Stimulated activated CD4-positive, alpha-beta T cell treated with anti-CD3 and anti-CD28 coated beads, Interleukin-15, amount 100 ng/mL, for 48 hours (primary cell): Measurements from ENCODE around the gene ARHGAP4.
A peak's percentile ranks its signal among the peaks of the same experiment; 100 is the strongest.

Source experiments
- DNase-seq, 2 donors: peaks; one replicate each; pipeline ENCODE4 v3.0.0-alpha.2; 2020; ENCODE audit warnings: low read depth in 2 of 2

ARHGAP4 gene

DNA sequence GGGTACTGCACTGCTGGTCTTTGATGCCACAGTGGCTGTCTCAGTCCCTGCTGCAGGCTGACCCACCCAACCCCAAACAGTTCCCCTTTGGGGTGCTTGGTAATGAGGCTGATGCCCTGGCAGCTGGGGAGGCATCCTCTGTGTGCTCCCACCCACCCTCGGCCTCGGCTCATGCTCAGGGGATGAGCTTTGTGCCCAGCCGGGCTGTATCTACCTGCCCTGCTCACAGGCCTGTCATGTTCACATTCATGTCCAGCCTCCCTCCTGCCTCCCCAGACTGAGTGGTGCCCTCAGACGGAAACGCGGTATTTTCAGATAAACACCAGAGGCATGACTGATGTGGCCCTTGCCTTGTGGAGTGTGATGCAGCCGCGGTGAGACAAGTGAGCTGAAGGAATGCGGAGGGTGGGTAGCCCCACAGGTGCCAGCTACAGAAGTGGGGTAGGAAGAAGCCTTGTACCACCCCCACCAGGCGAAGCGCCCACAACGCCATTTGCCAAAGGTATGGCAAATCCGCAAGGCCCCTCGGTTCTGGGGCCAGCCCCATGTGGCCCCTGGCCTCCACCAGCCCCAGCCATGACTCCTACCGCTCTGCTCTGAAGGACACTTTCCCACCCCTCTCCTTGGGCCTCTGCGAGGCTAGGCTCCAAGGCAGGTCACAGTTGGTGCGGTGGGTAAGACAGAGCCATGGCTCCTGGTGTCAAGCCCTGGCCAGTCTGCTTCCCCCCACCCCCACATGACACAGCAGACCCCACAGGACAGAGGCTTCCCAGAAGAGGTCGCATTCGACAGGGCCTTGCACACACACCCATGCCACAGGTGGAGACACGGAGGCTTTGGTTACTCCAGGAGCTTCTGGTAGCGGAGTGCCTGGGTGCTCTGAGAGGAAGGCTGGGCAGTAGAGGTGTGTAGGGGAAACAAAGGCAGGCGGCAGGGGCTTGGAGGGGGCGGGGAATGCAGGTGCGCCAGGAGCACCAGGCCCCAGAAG lies 20.2 kb upstream of the ARHGAP4 start:
- DNase-seq, result no peak

DNA sequence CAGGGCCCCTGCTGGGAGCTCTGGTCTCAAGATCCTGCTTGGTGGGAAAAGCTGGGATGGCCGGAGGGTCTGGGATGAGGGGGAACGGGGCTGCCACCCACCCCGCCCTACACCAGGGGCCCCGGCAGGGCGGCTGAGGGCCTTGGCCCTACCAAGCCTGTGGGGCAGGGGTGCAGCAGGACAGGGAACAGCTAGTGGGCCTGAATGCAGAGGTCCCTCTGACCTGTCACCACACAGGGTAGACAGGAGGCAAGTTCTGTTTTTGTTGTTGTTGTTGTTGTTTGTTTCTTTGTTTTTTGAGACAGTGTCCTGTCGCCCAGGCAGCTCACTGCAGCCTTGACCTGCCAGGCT lies 18.7 kb upstream of the ARHGAP4 start:
- no peak for DNase-seq

DNA sequence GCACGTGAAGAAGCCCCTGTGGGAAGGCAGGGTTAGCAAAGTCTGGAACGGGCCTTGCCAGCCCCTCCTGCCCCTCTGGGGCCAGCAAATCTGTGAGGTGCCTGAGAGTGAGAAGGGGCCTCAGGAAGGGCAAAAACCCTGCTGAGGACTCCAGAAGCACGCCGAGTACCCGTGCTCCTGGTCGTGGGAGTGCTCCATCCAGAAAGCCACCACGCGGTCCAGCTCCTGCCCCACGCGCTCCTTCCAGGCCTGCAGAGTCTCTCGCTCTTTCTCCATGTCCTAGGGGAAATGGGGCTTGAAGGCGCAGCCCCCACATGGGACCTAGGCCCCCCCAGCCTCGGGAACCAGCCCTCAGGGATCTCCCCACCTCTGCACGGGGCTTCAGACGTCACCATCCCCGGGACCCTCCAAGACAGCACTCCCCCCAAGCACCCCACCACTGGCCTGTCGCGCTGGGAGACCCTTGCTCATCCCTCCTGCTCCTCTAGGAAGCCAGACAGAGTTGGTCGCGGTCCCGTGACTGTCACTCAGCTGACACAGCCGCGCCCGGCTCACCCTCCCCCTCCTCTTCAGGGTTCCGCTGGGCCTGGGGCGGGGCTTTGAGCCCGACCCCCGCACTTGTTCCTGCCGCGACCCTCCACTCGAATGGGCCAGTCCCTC lies 18.2 kb upstream of the ARHGAP4 start, which contains the start of gene RENBP:
Gene RENBP (minus strand): TSS at position 504 of the 660 bp plus-strand sequence. CDS start 33 bp downstream, at position 471.
- DNase-seq, result no peak

DNA sequence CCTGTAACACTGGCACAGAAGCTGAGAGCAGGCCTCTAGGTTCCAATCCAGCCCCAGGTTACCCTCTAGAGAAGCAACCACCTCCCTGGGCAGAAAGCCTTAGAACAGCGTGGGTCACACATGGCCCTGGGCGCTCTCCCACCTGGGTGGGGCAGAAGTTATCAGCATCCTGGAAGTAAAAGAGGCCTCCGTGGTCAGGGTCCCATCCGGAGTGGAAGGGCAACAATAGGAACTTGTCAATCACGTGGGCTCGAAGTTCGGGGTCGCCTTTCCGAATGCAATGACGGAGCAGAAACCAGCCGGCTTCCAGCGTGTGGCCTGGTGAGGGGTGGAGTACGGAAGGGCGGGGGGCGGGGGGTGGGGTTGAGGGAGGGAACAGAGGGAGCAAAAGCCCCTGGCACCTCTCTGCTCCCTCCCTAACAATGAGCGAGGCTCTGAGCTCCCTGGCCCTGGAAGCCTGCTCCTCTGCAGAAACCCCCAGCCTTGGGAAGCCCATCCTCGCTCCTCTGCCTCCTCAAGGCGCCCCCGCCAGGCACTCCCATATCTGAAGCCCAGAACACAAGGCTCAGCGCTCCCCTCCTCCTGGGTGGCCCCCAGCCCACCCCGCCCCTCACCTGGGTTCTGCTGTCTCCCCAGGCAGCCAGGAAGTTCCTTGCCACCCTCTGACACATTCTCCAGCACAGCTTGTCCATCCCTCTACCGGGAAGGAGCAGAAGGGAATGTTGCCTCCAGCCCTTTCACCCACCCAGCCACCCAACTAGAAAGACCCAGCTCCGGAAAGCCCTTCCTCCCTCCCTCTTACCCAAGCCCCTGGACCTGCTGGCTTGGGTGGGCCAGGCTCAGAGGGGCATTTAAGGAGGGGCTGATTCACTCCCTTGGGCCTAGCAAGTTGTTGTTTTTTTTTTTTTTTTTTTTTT lies 15.5 kb upstream of the ARHGAP4 start:
- DNase-seq, result no peak

DNA sequence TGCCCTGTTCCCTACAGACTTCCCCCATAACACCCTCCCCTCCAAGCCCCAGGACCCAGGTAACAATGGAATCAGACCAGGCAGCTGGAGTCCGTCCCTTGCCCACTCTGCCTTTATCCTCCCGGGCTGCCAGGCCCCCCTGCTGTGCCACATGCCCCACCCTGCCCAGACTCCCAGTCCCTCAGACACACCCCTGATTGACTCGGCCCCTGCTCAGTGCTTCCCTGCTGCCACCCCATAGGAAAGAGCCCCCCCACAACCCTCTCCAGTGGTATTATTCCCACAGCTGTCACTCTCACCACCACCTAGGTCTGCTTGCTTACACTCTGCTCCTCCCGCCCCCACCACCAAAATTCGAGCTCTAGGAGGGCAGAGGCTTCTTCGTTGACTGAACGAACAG lies 13.5 kb upstream of the ARHGAP4 start:
- no peak for DNase-seq

DNA sequence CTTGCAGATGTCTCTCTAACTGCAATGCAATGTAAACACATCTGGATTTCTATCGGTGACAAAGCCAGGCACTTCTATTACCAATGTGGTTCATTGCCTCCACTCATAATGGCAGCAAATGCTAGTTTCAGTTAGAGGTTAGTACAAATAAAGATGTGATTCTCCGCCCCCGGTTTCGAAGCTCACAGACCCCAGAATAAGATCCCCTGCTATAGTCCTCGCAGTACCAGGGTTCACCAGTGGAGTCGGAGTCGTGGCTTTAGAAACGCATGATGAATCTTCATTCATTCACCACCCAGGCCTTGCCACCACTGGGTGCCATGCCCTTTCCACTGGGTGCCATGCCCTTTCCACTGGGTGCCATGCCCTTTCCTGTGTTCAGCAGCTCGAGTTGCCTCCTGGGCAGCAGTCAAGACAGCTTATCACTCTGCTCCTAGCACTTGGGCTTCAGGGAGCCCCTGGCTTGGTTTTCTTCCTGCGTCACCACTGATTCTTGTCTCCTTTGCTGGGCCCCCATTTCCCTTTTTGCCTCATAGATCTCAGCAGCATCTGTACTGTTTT lies 12.2 kb upstream of the ARHGAP4 start:
- no peak for DNase-seq

DNA sequence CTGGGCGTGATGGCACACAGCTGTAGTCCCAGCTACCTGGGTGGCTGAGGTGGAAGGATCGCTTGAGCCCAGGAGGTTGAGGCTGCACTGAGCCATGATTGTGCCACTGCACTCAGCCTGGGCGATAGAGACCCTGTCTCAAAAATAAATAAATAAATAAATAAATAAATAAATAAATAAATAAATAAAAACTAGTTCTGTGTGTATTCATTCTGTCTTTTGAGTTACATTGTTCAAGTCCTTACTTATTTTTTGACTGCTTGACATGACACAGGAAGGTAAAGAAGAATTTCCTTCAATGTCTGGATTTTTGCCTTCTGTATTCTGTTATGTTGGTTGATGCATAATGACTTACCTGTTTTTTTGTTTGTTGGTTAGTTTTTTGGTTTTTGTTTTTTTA lies 11.0 kb upstream of the ARHGAP4 start:
- DNase-seq, result no peak

DNA sequence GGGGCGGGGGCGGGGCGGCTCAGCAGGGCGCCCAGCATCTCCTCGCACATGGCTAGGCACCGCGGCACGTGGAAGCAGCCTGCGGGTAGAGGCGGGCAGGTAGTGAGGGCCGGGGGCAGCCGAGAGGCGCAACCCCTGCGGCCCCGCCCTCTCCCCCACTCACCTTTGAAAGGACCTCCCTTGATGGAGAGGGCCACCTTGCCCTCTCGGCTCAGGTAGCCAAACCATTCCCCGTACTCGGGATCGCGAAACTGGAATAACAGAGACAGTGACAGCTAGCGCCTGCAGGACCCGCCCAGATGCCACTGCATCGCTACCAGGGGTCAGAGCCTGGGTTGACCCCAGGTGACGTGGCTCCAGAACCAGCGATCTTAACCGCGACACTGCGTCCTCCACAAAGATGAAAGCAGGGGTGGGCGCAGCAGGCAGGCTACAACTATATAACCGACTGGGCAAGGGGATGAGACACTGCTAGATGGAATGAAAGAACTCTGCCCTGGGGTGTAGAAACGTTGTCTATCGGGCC lies 9.3 kb upstream of the ARHGAP4 start:
- no peak for DNase-seq

DNA sequence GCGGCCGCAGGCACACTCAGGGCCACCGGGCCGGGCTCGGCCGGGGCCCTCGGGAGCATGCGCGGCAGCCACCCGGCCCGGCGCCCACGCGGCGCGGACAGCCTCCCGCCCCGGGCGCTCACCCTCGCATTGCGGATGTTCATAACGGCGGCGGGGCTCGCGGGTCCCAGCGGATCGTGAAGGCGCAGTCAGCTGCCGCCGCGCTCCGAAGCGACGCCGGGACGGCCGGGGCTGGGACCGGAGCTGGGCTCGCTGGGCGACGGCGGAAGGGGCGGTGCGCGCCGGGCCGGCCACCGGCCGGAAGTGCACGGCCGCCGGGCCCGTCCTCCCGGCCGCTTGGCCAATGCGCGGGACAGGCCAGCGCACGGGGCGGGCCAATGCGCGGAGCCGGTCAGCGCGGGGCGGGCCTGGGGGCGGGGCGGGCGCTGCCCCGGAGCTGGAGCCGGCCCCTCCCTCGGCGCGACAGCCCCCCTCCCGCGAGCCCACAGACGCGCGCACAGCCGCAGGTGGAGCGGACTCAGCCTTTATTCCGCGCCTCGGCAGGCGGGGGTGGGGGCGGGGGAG lies 8.8 kb upstream of the ARHGAP4 start, which contains the start of gene NAA10:
Gene NAA10 (minus strand): TSS at position 276 of the 564 bp plus-strand sequence. CDS start 133 bp downstream, at position 143.
- no peak for DNase-seq

DNA sequence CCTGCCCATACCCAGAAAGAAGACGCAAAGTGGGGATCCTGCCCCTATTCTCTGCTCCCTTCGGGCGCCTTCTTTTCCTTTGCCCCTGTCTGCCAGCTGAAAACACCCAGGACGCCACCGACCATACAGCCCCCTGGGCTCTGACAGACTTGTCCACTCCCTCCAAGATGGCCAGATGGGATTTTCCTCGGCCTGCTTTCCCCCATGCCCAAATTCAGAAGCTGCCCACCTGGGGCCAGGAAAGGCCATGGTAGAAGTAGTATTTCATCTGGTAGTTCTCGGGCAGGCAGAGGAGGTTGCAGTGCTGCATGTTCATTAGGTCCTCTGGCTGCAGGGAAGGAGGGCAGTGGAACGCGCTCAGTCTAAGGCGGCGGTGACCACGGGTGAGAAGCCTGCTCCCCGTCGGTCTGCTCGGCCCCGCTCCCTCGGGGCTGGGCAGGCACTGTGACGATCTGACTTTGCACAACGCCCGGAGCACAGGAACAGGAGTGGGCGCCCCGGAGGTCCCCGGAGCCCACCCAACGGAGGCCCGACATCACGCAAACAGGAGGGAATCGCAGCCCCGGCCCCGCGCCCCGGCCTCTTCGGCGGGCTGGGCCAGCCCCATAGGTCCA lies 8.2 kb upstream of the ARHGAP4 start:
- DNase-seq, result no peak

DNA sequence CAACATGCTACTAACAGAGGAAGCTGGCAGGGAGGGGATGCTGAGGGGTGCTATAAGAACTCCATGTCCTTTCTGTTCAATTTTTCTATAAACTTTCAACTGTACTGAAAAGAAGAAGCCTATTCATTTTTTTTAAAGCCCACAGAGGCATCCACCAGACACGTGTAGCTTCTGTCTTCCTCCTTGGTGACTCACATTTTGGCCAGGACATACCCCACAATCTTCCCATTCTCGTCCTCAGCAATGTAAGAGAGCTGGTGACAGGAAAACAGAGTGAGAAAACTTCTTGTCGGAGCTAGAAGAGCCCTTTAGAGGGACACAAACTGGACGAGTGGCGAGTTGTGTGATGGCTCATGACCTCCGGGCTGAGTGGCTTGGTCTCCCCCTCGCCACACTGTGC lies 7.7 kb upstream of the ARHGAP4 start:
- DNase-seq, result no peak

DNA sequence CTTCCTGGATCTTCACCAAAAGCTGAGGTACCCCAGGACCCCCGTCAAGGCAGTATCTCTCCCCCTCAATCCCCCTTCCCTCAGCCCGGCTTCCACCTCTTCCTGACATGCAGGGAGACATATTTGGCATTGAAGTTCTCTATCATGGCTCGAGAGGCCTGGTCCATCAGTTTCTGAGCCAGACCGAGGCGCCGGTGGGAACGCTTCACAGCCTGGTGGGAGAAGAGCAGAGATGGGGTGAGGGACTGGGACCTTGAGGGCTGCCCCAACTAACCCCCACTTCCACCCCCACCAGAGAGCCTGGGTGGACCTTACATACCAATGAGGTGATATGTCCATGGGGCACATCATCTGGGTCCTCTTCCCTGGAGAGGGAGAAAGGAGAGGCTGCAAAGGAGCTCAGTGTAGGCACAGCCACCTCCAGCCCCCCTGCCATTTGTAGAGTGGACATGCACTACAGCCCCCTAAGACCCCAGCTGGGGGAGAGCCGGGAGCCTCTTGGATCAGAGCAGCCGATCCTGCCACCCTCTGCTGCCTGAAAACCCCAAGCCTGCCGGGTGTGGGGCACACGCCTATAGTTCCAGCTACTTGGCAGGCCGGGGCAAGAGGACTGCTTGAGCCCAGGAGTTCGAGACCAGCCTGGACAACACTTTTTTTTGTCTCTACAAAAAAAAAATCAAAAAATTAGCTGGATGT lies 6.3 kb upstream of the ARHGAP4 start:
- no peak for DNase-seq

DNA sequence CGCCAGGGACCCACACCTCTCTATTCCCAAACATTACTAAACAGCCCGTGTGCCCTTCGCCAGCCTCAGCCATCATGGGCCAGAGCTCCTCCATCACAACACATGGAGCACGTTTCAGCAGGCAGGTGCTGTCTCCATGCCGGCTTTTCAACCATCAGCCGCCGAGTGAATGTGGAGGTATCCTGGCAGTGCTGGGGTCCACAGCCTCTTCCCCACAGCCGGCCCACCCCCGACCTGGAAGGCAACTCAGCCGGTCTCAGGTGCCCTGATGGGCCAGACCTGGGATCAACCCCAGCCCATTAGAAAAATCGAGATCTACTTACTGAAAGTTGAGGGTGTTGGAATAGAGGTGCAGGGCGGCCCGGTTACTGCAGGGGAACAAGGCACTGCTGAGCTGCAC lies 5.7 kb upstream of the ARHGAP4 start:
- no peak for DNase-seq

DNA sequence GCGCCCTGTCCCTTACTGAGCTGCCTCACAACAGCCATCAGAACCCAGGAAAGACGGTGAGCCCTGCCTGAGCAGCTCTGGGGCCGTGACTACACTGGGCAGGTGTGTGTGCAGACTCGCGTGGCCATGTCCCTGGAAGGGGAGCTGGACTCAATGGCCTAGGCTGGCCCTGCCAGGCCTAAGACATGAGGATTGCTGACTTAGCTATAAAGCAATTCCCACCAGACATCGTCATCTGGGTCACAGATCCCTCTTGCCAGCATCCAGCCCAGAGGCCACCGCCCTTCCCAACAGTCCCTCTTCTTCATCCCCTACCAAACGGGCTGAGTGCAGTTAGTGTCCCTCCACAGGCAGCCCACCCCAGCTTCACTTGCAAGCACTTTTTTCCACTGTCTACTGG lies 5.1 kb upstream of the ARHGAP4 start:
- no peak for DNase-seq

DNA sequence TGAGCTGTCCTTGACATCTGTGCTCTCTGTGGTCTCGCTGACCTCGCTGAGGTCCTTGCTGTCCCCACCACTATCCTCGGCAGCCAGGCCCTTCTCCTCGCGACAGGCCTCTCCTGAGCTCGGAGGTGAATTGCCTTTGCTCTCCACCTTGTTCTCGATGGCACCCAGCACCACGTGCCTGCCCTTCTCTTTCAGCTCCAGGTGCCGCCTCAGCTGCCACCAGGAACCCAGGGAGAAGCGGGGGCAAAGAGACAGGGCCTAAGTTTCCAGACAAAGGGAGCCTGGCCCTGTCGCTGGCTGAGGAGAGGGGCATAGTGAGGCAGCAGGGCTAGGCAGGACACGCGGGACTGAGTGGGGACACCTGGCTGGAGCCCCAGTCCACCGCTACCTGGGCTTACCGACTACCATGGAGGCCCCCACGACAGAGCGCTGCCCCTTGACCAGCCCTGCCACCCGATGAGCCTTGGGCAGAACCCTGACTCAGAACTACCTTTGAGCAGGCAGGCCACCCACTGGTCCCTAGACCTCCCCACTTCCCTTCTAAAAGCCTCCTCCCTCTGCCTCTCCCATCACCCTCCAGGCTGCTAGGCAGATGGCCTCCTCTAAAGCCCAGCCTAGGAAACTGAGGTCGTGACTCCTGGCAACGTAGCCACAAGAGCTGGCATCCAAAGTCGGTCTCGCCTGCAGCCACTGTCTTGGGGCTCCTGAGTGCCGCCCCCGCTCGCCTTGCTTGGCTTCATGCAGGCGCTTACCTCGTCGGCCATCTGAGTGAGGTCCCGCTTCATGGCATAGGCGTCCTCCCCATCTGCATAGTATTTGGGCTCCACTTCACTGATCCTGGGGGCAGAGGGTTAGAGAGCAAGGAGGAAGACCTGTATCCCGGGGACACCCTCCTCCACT lies 4.2 kb upstream of the ARHGAP4 start:
- DNase-seq, result no peak

DNA sequence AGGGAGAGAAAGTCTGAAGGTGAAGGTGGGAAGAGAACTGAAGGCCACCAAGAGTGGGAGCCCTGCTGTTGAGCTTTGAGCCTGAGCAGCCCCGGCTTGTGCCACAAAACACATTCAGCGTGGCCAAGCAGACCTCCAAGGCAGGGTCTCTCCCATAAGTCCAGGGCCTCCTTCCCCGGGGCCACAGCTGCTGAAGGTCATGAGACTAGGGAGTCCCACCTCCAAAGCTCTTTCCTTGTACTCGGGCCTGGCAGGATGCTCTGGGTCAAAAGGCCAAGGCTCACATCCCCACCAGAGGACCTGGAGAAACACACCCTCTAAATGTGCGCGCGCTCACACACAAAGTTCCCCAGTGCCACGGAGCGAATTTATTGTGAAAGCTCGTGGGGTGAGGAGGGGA lies 3.5 kb upstream of the ARHGAP4 start:
- no peak for DNase-seq

DNA sequence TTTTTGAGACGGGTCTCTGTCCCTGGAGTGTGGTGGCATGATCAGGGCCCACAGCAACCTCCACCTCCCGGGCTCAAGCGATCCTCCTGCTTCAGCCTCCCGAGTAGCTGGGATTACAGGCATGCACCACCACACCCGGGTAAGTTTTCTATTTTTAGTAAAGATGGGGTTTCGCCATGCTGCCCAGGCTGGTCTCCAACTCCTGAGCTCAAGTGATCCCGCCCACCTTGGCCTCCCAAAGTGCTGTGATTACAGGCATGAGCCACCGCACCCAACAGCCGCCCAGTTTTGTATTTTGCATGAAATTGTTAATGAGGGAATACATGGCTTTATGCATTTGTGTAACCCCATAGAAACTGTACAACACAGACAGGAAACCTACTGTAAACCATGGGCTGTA lies 2.8 kb upstream of the ARHGAP4 start:
- no peak for DNase-seq

DNA sequence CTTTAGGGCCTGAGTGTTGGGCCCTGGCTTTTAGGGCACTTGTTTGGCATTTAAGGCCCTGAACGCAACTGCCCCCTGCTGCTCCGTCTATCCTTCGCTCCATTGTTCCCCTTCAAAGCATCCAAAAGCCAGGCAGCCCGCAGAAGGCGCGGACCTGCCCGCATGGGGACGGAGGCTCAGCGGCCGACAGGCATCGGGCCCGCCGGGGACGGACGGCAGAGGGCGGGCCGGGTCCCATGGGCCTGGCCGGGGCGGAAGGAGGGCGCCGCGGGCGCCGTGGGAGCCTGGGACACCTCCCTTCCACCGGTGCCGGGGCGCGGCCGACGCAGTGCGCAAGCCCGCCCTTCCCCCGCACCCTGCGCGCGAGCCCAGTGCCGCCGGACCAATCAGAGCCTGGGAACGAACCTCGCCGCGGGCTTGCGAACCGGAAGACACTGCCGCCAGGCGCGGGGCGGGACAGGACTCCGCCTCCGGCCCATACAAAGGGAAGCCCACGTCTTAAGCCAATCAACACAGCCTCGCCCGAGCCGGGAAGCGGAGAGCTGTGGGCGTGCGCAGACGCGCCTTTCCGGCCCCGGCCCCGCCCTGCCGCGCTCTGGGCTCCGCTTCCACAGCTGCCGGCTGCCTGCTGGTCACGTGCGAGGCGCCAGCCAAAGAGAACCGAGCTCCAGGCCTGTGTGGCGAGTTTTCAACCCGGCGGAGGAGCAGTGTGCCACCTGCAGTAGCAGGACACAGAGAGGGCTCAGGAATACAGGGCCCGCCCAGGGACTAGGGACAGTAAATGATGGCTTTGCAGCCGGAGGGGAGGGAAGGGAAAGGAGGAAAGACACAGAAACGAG lies 2.1 kb upstream of the ARHGAP4 start:
- peak; percentile 91 to 92 for DNase-seq
